NCI-H2227 (cell line): ENCODE results near the gene NSUN4.
A peak's percentile ranks its signal among the peaks of the same experiment; 100 is the strongest.
"Not testable (repeated sequence)": the region's sequence is repeated elsewhere in the genome, so short reads cannot be mapped to it uniquely, and the experiment has no call there.

Experiments
- DNase-seq: peaks from one replicate; lab custom pipeline; 2025; ENCODE audit not compliant: unreplicated experiment; lab: John Stamatoyannopoulos, UW

The NSUN4 gene

GRCh38 chr1:46325285-46326076 lies 15.1 kb upstream of the NSUN4 start:
- not testable (repeated sequence) for DNase-seq

- DNase-seq: not testable (repeated sequence)
Observed at GRCh38 chr1:46328182-46328581, 12.4 kb upstream of the NSUN4 start.

GRCh38 chr1:46329807-46330206 lies 10.8 kb upstream of the NSUN4 start:
- not testable (repeated sequence) for DNase-seq

GRCh38 chr1:46330381-46330780 lies 10.2 kb upstream of the NSUN4 start:
- DNase-seq: not testable (repeated sequence)

- not testable (repeated sequence) for DNase-seq
Observed at GRCh38 chr1:46331786-46332540, 8.6 kb upstream of the NSUN4 start.

GRCh38 chr1:46333300-46334029 lies 7.1 kb upstream of the NSUN4 start:
- DNase-seq: peak; percentile 40

GRCh38 chr1:46334030-46334384 lies 6.6 kb upstream of the NSUN4 start:
- DNase-seq: no peak

GRCh38 chr1:46335081-46335480 lies 5.5 kb upstream of the NSUN4 start:
- DNase-seq: no peak

- DNase-seq: not testable (repeated sequence)
Observed at GRCh38 chr1:46337409-46337808, 3.2 kb upstream of the NSUN4 start.

GRCh38 chr1:46341222-46342083 lies 846 bp downstream of the NSUN4 start:
- no peak for DNase-seq

- DNase-seq: peak; percentile 20
Observed at GRCh38 chr1:46342084-46342656, 1.6 kb downstream of the NSUN4 start.

- DNase-seq: no peak
Observed at GRCh38 chr1:46342677-46343350, 2.2 kb downstream of the NSUN4 start.

GRCh38 chr1:46343351-46343695 lies 2.7 kb downstream of the NSUN4 start:
- DNase-seq: no peak

GRCh38 chr1:46343705-46344104 lies 3.1 kb downstream of the NSUN4 start:
- no peak for DNase-seq

GRCh38 chr1:46344481-46344880 lies 3.9 kb downstream of the NSUN4 start:
- no peak for DNase-seq

GRCh38 chr1:46345281-46345680 lies 4.7 kb downstream of the NSUN4 start:
- no peak for DNase-seq

GRCh38 chr1:46352363-46352762 lies 11.8 kb downstream of the NSUN4 start:
- no peak for DNase-seq

- not testable (repeated sequence) for DNase-seq
Observed at GRCh38 chr1:46355920-46356319, 15.3 kb downstream of the NSUN4 start.

- no peak for DNase-seq
Observed at GRCh38 chr1:46362158-46362557, 21.6 kb downstream of the NSUN4 start.

- DNase-seq: no peak
Observed at GRCh38 chr1:46363121-46363520, 22.5 kb downstream of the NSUN4 start.
